CMK (cell line): Measurements from ENCODE around the gene KRT7.
"Not testable (repeated sequence)": the region's sequence is repeated elsewhere in the genome, so short reads cannot be mapped to it uniquely, and the experiment has no call there.

Experiments used
- DNase-seq: peaks from one replicate; pipeline ENCODE4 v3.0.0-alpha.2; 2010; ENCODE audit warnings: low read depth

KRT7 gene

GRCh38 chr12:52229836-52230343, 3.2 kb upstream of the KRT7 start:
- DNase-seq = no peak

- DNase-seq = no peak
These were observed 2.4 kb upstream of the KRT7 start for GRCh38 chr12:52230364-52231281.

GRCh38 chr12:52231305-52232202, 1.5 kb upstream of the KRT7 start:
- no peak for DNase-seq

GRCh38 chr12:52232203-52232673, 805 bp upstream of the KRT7 start:
- DNase-seq = no peak

- DNase-seq = no peak
These were observed 592 bp downstream of the KRT7 start for GRCh38 chr12:52233462-52234207.

GRCh38 chr12:52234223-52234810, 1.3 kb downstream of the KRT7 start:
- DNase-seq = no peak

- DNase-seq = no peak
These were observed 2.1 kb downstream of the KRT7 start for GRCh38 chr12:52235001-52235764.

GRCh38 chr12:52235822-52236361, 2.8 kb downstream of the KRT7 start:
- no peak for DNase-seq

- no peak for DNase-seq
These were observed 3.5 kb downstream of the KRT7 start for GRCh38 chr12:52236386-52237050.

GRCh38 chr12:52238207-52238840, 5.3 kb downstream of the KRT7 start:
- DNase-seq = no peak

GRCh38 chr12:52238916-52239646, 6.0 kb downstream of the KRT7 start:
- DNase-seq = no peak

GRCh38 chr12:52239767-52240166, 6.7 kb downstream of the KRT7 start:
- DNase-seq = no peak

- not testable (repeated sequence) for DNase-seq
These were observed 7.2 kb downstream of the KRT7 start for GRCh38 chr12:52240247-52240646.

- no peak for DNase-seq
These were observed 8.3 kb downstream of the KRT7 start for GRCh38 chr12:52241205-52241842.

GRCh38 chr12:52242442-52243258, 9.6 kb downstream of the KRT7 start:
- no peak for DNase-seq

- DNase-seq = no peak
These were observed 10.3 kb downstream of the KRT7 start for GRCh38 chr12:52243259-52243855.
